ENCODE data around the gene EIF4H.
"Not testable (repeated sequence)": the region's sequence is repeated elsewhere in the genome, so short reads cannot be mapped to it uniquely, and the experiment has no call there.

EIF4H gene

DNA sequence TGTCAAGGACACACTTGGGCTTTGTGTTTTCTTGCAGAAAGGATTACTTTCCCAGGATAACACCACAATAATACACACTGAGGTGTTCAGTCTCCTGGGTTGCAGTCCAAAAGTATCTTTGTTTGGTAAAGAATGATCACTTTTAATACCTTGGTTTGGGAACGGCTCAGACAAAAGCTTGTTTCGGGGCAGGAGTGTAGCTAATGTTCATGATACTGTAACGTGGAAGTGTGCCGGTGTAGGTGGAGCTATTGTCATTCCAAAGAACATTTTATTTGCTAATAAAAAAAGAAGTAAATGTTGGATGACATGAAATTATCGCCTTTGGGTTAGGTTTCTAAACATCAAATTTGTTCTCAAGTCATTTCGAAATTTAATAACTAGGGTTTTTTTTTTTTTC is 1.2 kb downstream of the EIF4H start:
- no peak for DNase-seq

DNA sequence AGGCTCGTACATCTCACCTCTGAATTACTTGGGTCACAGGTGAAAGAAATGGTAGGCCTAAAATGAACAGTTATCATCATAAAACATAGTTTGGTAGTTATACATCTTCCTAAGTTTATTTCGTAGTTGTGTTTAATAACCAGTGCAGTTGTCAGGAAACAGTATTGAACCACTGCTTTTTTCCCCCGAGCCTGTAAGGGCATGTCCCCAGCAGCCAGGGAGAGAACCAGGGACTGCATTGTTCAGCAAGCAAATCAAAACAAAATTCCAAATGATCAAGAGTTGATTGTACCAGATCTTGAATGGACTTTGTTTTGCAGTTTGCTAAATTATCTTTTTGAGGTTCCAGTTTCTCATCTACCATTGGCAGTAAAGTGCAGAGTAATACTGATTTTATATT is 2.4 kb downstream of the EIF4H start:
- DNase-seq: no peak

DNA sequence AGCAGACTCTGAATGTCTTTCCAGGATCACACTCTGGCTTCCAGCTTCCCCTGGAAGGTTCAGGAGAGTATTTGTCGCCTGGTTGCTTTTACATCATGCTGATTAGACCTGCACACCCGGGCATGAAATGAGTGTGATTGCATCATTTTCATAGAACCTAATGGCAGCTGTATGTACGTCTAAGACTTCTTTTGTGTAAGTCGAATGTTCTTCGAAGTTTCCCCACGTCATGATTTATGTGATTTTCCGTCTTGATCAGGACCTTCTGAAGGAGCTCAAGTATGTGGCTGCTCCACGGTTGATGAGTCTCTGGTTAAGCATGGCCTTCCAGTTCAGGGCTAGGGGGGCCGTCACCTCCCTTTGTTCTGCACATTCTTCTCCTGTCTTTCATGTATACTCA is 4.5 kb downstream of the EIF4H start:
- DNase-seq: peak; percentile 95

DNA sequence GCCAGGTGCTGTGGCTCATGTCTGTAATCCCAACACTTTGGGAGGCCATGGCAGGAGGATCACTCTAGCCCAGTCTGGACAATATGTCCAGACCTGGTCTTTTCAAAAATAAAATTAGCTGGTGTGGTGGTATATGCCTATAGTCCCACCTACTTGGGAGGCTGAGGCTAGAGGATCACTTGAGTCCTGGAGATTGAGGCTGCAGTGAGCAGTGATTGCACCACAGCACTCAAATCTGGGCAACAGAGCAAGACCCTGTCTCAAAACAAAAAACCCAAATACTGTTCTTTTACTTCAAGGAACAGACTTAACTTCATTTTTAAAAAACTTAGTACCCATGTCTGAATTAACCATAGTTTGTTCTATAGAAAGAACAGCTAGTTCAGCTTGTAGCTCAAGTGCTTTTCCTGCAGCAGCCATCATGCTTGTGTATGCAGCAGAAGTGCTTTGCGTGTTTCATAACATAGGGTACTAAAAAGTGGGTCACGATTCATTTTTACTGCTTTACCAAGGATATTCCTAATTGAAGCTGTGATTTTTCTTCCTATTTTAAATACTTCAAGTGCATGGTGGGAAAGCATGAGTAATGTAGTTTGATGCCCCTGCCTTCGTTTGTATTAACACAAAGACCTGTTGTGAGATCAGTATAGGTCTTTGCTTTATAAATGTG is 5.9 kb downstream of the EIF4H start:
- no peak for DNase-seq

DNA sequence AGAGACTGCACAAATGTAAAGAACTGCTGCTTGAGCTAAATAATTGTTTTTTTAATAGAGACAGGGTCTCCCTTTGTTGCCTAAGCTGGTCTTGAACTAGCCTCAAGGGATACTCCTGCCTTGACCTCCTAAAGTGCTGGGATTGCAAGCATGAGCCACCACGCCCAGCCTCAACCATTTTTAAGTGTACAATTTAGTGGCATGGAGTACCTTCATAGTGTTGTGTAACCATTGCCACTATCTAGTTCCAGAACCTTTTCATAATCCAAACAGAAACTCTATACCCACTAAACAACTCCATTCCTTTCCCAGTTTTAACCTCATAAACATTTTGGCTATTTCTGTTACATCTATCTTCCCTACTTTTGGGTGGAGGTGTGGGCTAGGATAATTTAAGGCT is 6.7 kb downstream of the EIF4H start:
- no peak for DNase-seq

DNA sequence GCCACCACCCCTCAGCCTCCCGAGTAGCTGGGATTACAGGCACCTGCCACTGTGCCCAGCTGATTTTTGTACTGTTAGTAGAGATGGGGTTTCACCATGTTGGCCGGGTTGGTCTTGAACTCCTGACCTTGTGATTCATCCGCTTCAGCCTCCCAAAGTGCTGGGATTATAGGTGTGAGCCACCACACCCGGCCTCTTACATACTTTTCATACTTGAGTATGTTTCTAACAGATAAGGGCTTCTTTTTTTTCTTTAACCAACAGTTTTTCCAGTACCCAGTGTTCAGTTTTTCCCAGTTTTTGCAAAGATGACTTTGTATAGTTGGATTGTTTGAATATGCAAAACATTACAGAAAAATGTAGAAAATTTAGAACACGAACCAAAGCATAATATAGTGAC is 7.7 kb downstream of the EIF4H start:
- DNase-seq: no peak

DNA sequence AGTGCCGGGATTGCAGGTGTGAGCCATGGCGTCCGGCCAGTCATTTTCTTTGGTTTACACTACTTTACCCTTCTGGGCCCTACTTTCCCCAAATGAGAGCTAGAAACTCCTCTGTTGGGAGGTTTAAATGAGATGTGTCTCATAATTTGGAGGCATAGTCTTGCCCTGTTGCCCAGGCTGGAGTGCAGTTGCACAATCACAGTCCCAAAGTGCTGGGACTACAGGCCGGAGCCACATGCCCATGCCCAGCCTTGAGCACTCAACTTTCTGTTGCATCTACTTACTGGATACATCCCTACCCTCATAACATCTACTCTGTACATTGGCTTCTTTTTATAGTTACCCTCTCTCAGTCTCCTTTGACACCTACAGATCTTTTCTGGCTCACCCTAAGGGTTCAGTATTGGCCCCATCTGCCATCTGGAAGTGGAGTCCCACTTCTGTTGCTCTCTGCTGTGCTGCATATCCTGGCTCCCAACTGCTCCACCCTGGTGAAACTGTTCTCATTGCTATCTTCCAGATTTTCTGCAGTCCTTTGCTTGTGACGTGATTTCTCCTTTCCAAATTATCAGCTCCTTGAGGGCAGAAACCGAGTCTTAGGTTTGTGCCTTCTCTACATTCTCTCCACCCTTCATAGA is 8.4 kb downstream of the EIF4H start:
- DNase-seq: no peak

DNA sequence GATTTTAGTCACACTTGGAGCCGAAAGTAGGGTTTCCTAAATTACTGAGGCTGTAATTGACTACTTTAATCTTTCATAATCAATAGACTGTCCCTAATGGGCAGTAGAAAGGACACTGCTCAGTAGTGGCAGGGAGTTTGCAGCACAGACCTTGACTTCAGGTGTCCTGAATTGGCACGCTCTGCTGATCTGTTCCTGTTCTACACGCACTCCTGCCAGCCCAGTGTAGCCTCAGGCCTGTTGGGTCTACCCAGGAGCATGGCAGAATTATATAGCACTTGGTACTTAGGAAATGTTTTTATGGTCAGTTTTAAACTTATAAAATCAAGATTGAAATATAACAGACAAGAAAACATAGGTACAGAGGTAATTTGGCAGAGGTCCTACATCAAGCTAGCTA is 9.0 kb downstream of the EIF4H start:
- no peak for DNase-seq

DNA sequence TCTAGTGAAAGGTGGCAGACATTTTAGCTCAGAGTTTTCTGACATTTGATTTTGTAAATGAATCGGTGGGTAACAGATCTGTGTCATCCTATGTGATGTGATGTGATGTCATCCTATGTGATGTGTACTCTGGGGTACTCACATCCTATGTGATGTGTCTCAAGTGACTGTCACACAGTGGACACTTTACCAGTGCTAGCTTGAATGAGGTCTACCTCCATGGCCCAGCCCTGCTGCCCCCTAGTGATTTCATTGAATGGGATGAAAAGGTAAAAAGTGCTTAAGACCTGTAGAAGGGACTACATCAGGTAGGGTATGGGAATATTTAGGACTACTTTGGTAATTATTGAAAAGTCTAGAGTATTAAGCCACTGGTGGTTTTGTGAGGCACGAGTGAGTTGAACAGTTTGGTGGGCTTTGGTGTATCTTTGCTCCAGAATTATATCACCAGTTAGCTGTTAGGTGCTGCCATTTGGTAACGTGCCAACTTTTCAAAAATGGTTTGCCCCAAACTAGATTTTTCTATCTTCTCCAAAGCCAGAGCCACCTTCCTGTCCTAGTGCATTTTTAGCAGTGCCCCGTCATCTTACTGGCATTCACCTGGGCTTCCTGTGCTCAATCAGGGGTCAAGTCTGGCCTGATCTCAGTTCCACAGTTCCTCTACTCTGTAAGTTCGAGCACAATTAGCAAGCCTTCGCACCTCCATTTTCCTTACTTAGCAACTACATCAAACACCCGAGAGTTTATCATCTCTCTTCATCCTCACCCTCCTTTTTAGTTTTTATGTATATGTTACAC is 9.7 kb downstream of the EIF4H start:
- no peak for DNase-seq

DNA sequence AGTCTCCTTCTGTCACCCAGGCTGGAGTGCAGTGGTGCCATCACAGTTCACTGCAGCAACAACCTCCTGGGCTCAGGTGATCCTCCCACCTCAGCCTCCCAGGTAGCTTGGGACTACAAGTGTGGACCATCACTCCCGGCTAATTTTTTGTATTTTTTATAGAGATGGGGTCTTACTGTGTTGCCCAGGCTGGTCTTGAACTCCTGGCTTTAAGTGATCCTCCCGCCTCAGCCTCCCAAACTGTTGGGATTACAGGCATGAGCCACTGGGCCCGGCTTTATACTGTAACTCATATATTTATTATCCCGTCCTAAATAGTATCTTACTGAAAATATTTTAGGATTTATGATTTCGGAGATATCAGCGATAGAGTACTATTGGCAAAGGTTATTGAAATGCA is 10.9 kb downstream of the EIF4H start:
- no peak for DNase-seq

DNA sequence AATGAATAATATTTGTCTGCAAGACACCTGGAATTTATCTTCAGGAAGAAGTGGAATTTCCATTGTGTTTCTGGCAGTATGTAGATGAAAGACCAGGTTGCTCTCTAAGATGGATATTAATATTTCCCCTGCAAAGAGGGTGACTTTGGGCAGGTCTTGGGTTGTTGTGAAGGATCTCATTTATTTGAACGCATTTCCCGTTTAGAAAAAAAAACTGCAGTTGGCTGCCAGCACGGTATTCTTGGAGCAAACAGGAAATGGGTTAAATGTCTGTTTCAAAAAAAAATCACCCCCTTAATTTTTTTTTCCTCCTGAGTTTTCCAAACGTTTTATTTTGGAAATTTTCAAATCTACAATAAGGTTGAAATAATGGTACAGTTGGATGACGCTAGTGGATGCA is 11.5 kb downstream of the EIF4H start:
- no peak for DNase-seq

DNA sequence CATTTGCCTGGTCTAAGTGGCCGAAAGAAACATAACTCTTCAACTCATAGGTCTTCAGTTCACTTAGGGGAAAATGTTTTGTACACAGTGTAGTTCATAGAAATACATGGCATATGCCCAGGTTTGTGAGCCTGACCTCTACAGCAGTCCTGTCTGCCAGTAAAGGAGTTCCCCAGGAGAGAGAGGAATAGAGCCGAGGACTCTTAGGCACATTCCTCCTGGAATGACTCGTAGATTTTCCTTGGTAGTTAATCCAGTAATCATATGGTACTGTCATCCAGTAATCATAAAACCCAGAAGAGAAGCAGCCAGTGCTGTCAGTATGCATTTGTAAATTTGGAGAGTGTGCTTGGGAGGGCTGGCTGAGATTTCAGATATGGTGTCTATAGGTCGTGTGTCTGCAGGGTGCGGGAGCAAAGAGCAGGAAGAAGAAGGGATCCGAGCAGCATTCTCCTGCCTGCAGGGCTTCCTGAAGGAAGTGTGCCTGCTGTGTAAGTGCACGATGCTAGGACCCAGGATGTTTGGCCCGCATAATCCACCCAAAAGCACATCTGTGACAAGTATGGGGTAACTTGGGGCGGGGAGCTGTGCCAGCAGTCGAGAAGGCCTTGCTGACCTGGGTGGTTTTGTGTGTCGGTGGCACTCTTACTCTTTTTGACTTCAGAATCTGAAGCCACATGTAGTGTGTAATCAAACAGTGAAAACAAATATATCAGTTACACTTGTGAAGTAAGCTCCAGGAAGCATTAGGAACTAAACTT is 13.9 kb downstream of the EIF4H start:
- peak; percentile 58 for DNase-seq

DNA sequence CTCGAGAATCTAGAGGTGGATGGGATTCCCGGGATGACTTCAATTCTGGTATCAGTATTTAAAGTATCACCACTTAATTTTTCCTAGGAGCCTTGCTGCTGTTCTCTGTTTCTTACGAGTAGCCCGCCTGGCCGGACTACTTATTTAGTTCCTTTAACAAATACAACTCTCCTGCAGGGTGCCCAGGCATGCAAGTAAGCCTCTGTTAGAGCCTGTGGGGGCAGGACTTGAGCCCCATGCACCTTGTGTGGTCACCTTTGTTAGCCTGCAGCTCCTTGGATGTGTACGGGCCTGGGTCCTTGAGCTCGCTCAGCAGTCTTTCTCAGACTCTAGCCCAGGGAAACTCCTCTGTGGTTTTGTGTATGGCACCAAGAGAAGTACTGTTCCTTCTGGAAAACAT is 16.1 kb downstream of the EIF4H start:
- no peak for DNase-seq

DNA sequence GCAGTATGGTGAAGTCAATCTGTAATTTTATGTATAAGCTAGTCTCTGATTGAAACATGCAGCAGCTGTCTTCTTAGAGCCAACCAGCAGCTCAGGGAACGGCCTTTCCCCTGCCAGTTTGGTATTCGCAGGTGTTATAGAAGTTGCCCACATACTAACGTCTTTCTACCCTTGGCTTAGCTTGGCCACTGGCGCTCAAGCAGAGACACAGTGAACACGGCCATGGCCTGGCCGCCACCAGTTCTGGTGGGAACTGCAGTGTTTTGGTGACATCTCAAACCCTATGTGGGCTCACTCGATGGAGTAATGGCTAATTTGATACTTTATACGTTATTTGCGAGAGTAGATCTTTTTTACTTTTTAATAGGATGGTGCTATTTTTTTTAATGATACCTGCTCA is 17.1 kb downstream of the EIF4H start:
- DNase-seq: no peak

DNA sequence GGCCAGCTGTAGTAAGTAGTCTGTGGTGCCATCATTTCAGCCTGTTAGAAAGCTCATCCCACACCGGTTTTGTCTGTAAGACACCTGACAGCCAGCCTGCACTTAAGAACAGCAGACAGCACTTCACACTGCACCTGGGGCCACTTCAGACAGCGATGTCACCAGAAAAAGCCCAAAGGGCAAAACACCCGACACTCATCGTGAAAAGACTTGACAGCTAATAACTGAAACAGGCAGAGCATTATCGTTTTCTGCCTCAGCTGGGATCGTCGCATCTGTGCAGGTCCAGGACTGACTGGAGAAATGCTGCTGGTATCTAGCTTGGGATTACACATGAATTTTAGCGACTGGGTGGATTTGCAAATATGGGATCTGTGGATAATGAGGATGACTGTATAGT is 18.9 kb downstream of the EIF4H start:
- DNase-seq: no peak

DNA sequence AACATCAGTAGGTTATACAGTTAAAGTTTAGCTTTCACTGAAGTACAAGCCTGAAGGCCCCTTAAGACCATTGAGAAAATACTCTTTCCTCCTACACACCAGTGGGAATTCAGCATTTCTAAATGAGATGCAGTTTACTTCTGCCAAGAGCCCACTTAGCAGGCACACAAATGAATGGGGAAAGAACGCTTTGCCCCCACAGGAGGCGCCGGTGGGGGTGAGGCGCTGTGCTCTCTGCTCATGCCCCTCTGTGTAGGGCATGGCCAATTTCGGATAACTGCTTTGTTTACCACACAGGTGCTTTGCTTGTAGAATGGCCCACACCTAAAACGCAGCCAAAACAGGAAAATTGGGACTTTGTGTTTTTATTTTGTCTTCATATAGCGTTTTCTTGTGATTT is 19.8 kb downstream of the EIF4H start:
- DNase-seq: no peak

DNA sequence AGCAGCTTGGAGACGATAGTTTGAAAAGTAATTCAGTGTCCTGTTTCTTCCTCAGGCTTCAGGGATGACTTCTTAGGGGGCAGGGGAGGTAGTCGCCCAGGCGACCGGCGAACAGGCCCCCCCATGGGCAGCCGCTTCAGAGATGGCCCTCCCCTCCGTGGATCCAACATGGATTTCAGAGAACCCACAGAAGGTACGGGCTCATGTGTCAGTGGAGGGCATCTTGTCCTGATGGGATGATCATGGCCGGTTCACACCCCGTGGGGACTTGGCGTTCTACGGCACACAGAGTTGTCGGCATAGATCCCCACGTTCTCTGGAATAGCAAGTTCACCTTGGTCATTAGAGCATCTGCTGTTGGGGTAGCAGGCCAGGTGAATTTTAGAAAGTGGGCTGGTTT is 20.5 kb downstream of the EIF4H start:
- no peak for DNase-seq

DNA sequence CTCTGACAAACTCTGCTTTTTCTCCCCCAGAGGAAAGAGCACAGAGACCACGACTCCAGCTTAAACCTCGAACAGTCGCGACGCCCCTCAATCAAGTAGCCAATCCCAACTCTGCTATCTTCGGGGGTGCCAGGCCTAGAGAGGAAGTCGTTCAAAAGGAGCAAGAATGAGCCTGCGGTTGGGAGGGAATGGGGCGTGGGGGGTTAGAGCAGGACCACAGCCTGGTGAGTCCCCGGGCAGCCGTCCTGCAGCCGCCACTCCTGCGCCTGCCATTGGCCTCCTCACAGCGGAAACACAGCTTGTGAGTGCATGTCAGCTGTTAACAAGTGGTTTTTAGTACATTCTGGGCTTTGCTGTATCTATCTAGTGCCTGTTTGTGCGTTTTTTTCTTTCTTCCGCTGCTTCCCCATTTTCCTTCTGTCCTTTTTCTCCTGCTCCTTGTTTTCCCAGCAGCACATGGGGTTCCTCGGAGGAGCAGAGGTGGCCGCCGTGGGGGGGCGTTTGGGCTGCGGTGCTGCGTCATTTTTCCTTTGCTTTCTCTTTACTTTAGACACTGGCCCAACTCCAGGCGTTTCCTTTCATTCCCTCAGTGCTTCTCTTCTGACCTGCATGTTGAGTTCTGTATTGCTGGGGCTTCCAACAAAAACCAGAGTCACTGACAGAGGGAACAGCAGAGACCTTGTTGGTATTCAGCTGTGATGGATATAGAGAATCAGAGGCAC is 21.1 kb downstream of the EIF4H start:
- not testable (repeated sequence) for DNase-seq

DNA sequence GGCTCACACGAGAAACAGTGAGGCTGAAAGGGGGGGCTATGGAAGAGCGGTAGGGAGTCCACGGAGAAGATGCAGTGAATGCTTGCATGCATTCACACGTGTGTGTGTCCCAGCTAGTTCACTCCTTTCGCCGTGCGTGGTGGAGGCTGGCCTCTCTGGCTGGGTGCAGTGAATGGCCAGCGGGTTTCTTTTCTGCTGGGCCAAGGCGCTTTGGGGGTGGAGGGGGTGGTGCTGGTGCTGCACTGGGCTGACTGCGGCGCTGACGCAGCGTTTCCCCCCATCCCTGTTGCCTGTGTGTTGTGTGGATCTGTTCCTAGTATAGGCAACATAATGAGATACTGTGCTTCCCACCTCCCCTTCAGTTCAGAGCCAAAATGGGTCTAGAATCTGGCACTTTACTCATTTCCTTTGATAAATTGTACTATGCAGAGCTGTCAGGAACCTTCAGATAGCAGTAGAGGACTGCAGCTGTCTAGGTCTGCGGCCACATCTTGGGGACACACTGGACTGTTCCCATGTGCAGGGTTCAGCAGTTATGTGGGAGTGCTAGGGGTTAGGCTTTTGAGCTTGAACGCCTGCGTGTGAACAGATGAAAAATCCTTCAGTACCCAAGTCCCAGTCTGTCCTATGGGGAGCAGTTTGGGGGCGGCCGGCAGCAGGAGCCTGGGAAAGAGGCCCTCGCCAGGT is 22.0 kb downstream of the EIF4H start:
- DNase-seq: not testable (repeated sequence)

DNA sequence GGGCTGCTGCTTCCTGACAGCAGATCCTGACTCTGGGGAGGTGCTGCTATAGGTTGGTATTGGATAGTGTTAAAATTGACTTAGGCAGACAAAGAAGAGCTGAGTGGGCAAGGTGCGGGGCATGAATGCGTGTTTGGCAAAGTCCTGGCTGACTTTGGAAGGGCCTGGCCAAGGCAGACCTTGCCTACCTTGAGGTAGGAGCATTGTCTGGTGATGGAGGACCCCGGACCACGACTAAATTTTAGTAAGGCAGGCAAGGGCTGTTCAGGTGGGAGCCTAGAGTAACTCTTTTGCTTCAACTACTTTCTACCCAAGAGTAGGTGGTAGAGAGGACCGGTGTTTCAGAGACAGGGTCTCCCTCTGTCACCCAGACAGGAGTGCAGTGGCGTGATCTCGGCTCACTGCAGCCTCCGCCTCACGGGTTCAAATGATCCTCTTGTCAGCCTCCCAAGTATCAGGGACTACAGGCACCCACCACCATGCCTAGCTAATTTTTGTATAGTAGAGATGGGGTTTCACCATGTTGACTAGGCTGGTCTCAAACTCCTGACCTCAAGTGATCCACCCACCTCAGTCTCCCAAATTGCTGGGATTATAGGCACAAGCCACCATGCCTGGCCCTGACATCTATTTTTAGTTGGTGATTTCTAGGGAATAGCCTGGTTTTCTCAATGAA is 23.4 kb downstream of the EIF4H start:
- DNase-seq: no peak
